Measurements from ENCODE around the gene PPP2R2D. TPM values are rescaled to one million over a fixed set of nuclear protein-coding genes. Genes with fewer than 3 reads are reported as not detected.

Gene PPP2R2D
- total and polyA plus RNA-seq, 4 donors, result 41.4 to 55.9 (median 53.1) TPM

- H3K4me3 ChIP-seq (ENCODE audit: low read depth, low read length), result no peak overlapping the region
- H3K27me3 ChIP-seq (ENCODE audit: control insufficient read depth, insufficient read depth, low read length), result peaks cover 3% of the 10 kb centered on the region
- peak in 2 of 6 donors; percentile 50 to 64 for DNase-seq (ENCODE audit: low read depth in 4 of 6, low spot score in 6 of 6)
- peaks cover 7% of the 10 kb centered on the region for H3K4me1 ChIP-seq (ENCODE audit: control insufficient read depth, insufficient read depth, low read length)
- no peaks in the 10 kb centered on the region for H3K9me3 ChIP-seq (ENCODE audit: control insufficient read depth, insufficient read depth, low read length)
- no peak overlapping the region for H3K27ac ChIP-seq (ENCODE audit: low read depth, low read length)
- no peaks in the 10 kb centered on the region for H3K36me3 ChIP-seq (ENCODE audit: control insufficient read depth, insufficient read depth, low read length)
- 29% methylated on average over 25 of the region's 25 CpGs for WGBS (ENCODE audit: insufficient coverage)
Observed at GRCh38 chr10:131885391-131886165, 15.2 kb upstream of the PPP2R2D start.

- 50% methylated on average over 6 of the region's 10 CpGs for WGBS (ENCODE audit: insufficient coverage)
- Histone ChIP-seq H3K9me3 (ENCODE audit: control insufficient read depth, insufficient read depth, low read length) (no peaks in the 10 kb centered on the region), H3K4me3 (ENCODE audit: low read depth, low read length) (no peak overlapping the region), H3K27ac (ENCODE audit: low read depth, low read length) (no peak overlapping the region), H3K36me3 (ENCODE audit: control insufficient read depth, insufficient read depth, low read length) (no peaks in the 10 kb centered on the region), H3K27me3 (ENCODE audit: control insufficient read depth, insufficient read depth, low read length) (peaks cover 3% of the 10 kb centered on the region), H3K4me1 (ENCODE audit: control insufficient read depth, insufficient read depth, low read length) (peaks cover 7% of the 10 kb centered on the region)
- DNase-seq (ENCODE audit: low read depth in 4 of 6, low spot score in 6 of 6), result peak in 1 of 6 donors; percentile 28
Observed at GRCh38 chr10:131886237-131886636, 14.6 kb upstream of the PPP2R2D start.

- Histone ChIP-seq H3K4me1 (ENCODE audit: control insufficient read depth, insufficient read depth, low read length) (peaks cover 7% of the 10 kb centered on the region), H3K4me3 (ENCODE audit: low read depth, low read length) (no peak overlapping the region), H3K27me3 (ENCODE audit: control insufficient read depth, insufficient read depth, low read length) (peaks cover 7% of the 10 kb centered on the region), H3K27ac (ENCODE audit: low read depth, low read length) (no peak overlapping the region), H3K36me3 (ENCODE audit: control insufficient read depth, insufficient read depth, low read length) (no peaks in the 10 kb centered on the region), H3K9me3 (ENCODE audit: control insufficient read depth, insufficient read depth, low read length) (no peaks in the 10 kb centered on the region)
- no peak for DNase-seq (ENCODE audit: low read depth in 4 of 6, low spot score in 6 of 6)
- no CpG with 5 or more reads among the region's 6 CpGs for WGBS (ENCODE audit: insufficient coverage)
Observed at GRCh38 chr10:131888186-131888604, 12.6 kb upstream of the PPP2R2D start.

- Histone ChIP-seq H3K4me3 (ENCODE audit: low read depth, low read length) (no peak overlapping the region), H3K36me3 (ENCODE audit: control insufficient read depth, insufficient read depth, low read length) (no peaks in the 10 kb centered on the region), H3K9me3 (ENCODE audit: control insufficient read depth, insufficient read depth, low read length) (no peaks in the 10 kb centered on the region), H3K27me3 (ENCODE audit: control insufficient read depth, insufficient read depth, low read length) (peaks cover 7% of the 10 kb centered on the region), H3K27ac (ENCODE audit: low read depth, low read length) (no peak overlapping the region), H3K4me1 (ENCODE audit: control insufficient read depth, insufficient read depth, low read length) (peaks cover 7% of the 10 kb centered on the region)
- DNase-seq (ENCODE audit: low read depth in 4 of 6, low spot score in 6 of 6), result no peak
- 85% methylated on average over 9 of the region's 9 CpGs for WGBS (ENCODE audit: insufficient coverage)
Observed at GRCh38 chr10:131889755-131890154, 11.1 kb upstream of the PPP2R2D start.

- Histone ChIP-seq H3K9me3 (ENCODE audit: control insufficient read depth, insufficient read depth, low read length) (no peaks in the 10 kb centered on the region), H3K4me3 (ENCODE audit: low read depth, low read length) (no peak overlapping the region), H3K36me3 (ENCODE audit: control insufficient read depth, insufficient read depth, low read length) (no peaks in the 10 kb centered on the region), H3K4me1 (ENCODE audit: control insufficient read depth, insufficient read depth, low read length) (peaks cover 3% of the 10 kb centered on the region), H3K27me3 (ENCODE audit: control insufficient read depth, insufficient read depth, low read length) (peaks cover 7% of the 10 kb centered on the region), H3K27ac (ENCODE audit: low read depth, low read length) (no peak overlapping the region)
- 89% methylated on average over 11 of the region's 11 CpGs for WGBS (ENCODE audit: insufficient coverage)
- no peak for DNase-seq (ENCODE audit: low read depth in 4 of 6, low spot score in 6 of 6)
Observed at GRCh38 chr10:131890276-131891195, 10.3 kb upstream of the PPP2R2D start.

- H3K9me3 ChIP-seq (ENCODE audit: control insufficient read depth, insufficient read depth, low read length), result no peaks in the 10 kb centered on the region
- peaks cover 4% of the 10 kb centered on the region for H3K27me3 ChIP-seq (ENCODE audit: control insufficient read depth, insufficient read depth, low read length)
- H3K36me3 ChIP-seq (ENCODE audit: control insufficient read depth, insufficient read depth, low read length), result no peaks in the 10 kb centered on the region
- WGBS (ENCODE audit: insufficient coverage), result 43% methylated on average over 16 of the region's 24 CpGs
- no peak for DNase-seq (ENCODE audit: low read depth in 4 of 6, low spot score in 6 of 6)
- H3K4me3 ChIP-seq (ENCODE audit: low read depth, low read length), result no peak overlapping the region
- H3K27ac ChIP-seq (ENCODE audit: low read depth, low read length), result no peak overlapping the region
- no peaks in the 10 kb centered on the region for H3K4me1 ChIP-seq (ENCODE audit: control insufficient read depth, insufficient read depth, low read length)
Observed at GRCh38 chr10:131891196-131891928, 9.4 kb upstream of the PPP2R2D start.

- DNase-seq (ENCODE audit: low read depth in 4 of 6, low spot score in 6 of 6), result no peak
- no peak overlapping the region for H3K27ac ChIP-seq (ENCODE audit: low read depth, low read length)
- no peaks in the 10 kb centered on the region for H3K4me1 ChIP-seq (ENCODE audit: control insufficient read depth, insufficient read depth, low read length)
- peaks cover 4% of the 10 kb centered on the region for H3K27me3 ChIP-seq (ENCODE audit: control insufficient read depth, insufficient read depth, low read length)
- H3K9me3 ChIP-seq (ENCODE audit: control insufficient read depth, insufficient read depth, low read length), result no peaks in the 10 kb centered on the region
- WGBS (ENCODE audit: insufficient coverage), result 82% methylated on average over 27 of the region's 28 CpGs
- no peak overlapping the region for H3K4me3 ChIP-seq (ENCODE audit: low read depth, low read length)
- H3K36me3 ChIP-seq (ENCODE audit: control insufficient read depth, insufficient read depth, low read length), result no peaks in the 10 kb centered on the region
Observed at GRCh38 chr10:131891929-131892805, 8.6 kb upstream of the PPP2R2D start.

GRCh38 chr10:131892806-131893675 is 7.8 kb upstream of the PPP2R2D start:
- Histone ChIP-seq H3K4me1 (ENCODE audit: control insufficient read depth, insufficient read depth, low read length) (no peaks in the 10 kb centered on the region), H3K9me3 (ENCODE audit: control insufficient read depth, insufficient read depth, low read length) (no peaks in the 10 kb centered on the region), H3K27ac (ENCODE audit: low read depth, low read length) (no peak overlapping the region), H3K36me3 (ENCODE audit: control insufficient read depth, insufficient read depth, low read length) (no peaks in the 10 kb centered on the region), H3K27me3 (ENCODE audit: control insufficient read depth, insufficient read depth, low read length) (peaks cover 4% of the 10 kb centered on the region), H3K4me3 (ENCODE audit: low read depth, low read length) (no peak overlapping the region)
- DNase-seq (ENCODE audit: low read depth in 4 of 6, low spot score in 6 of 6), result no peak
- 74% methylated on average over 16 of the region's 27 CpGs for WGBS (ENCODE audit: insufficient coverage)
